SK-N-MC (cell line): ENCODE measurements around the gene LIF.

Source experiments
- DNase-seq: peaks from one replicate; pipeline ENCODE4 v3.0.0-alpha.2; 2011; ENCODE audit warnings: low read depth, low spot score
- H3K27ac ChIP-seq: fragments of 200-600 bp; sonication (generic); 2 replicates; pipeline ENCODE4 v1.5.1; 2016; ENCODE audit warnings: mixed run types
- H3K36me3 ChIP-seq: fragments of 200-600 bp; sonication (generic); 2 replicates; pipeline ENCODE4 v1.6.1; 2017; ENCODE audit warnings: antibody characterized with exemption, low read length, mixed read lengths; ENCODE audit not compliant: insufficient read depth
- H3K4me3 ChIP-seq: fragments of 200-600 bp; sonication (generic); 2 replicates; pipeline ENCODE4 v1.5.1; 2016
- H3K9ac ChIP-seq: fragments of 200-600 bp; sonication (generic); 2 replicates; pipeline ENCODE4 v1.8.0; 2017; ENCODE audit warnings: mixed run types, mixed read lengths; ENCODE audit not compliant: insufficient read length
- H3K9me3 ChIP-seq: fragments of 200-600 bp; sonication (generic); 2 replicates; pipeline ENCODE4 v1.6.1; 2017; ENCODE audit warnings: low read depth, mild to moderate bottlenecking, antibody characterized with exemption, low read length, moderate library complexity, mixed read lengths
- EZH2 ChIP-seq: fragments of 200-600 bp; sonication (generic); IDR thresholded peaks from one replicate; pipeline ENCODE4 v1.6.1; 2017; ENCODE audit warnings: antibody characterized with exemption
- FOXP2 ChIP-seq: optimal IDR thresholded peaks from 2 replicates; pipeline ENCODE3; 2011; ENCODE audit warnings: mild to moderate bottlenecking, moderate library complexity; ENCODE audit not compliant: insufficient read depth; ENCODE audit errors: extremely low read length, control extremely low read depth
- POLR2AphosphoS5 ChIP-seq: IDR thresholded peaks from 2 replicates; pipeline ENCODE4 v1.6.1; 2012; ENCODE audit warnings: mild to moderate bottlenecking, low read depth, low read length, borderline replicate concordance

Gene LIF

GRCh38 chr22:30285846-30286200 is 39.3 kb upstream of the LIF start:
- DNase-seq: no peak
- TF ChIP-seq EZH2 (no peak), FOXP2 (no peak), POLR2AphosphoS5 (no peak)
- H3K9me3 ChIP-seq: no peaks in the 10 kb centered on the region
- H3K27ac ChIP-seq: no peak overlapping the region
- H3K9ac ChIP-seq: no peak overlapping the region
- H3K4me3 ChIP-seq: no peak overlapping the region
- no peaks in the 10 kb centered on the region for H3K36me3 ChIP-seq

GRCh38 chr22:30285176-30285845 is 38.8 kb upstream of the LIF start:
- H3K4me3 ChIP-seq: no peak overlapping the region
- no peaks in the 10 kb centered on the region for H3K36me3 ChIP-seq
- H3K9me3 ChIP-seq: no peaks in the 10 kb centered on the region
- TF ChIP-seq EZH2 (no peak), FOXP2 (no peak)
- no peak overlapping the region for H3K27ac ChIP-seq
- H3K9ac ChIP-seq: no peak overlapping the region
- DNase-seq: no peak

- no peak overlapping the region for H3K9ac ChIP-seq
- no peak for DNase-seq
- no peak overlapping the region for H3K27ac ChIP-seq
- no peaks in the 10 kb centered on the region for H3K9me3 ChIP-seq
- TF ChIP-seq EZH2 (no peak), FOXP2 (no peak), POLR2AphosphoS5 (no peak)
- no peaks in the 10 kb centered on the region for H3K36me3 ChIP-seq
- no peak overlapping the region for H3K4me3 ChIP-seq
Observed at GRCh38 chr22:30284666-30285065, 38.1 kb upstream of the LIF start.

- no peaks in the 10 kb centered on the region for H3K9me3 ChIP-seq
- H3K36me3 ChIP-seq: no peaks in the 10 kb centered on the region
- no peak overlapping the region for H3K4me3 ChIP-seq
- TF ChIP-seq POLR2AphosphoS5 (no peak), FOXP2 (no peak), EZH2 (no peak)
- no peak overlapping the region for H3K27ac ChIP-seq
- no peak overlapping the region for H3K9ac ChIP-seq
- no peak for DNase-seq
Observed at GRCh38 chr22:30284172-30284571, 37.6 kb upstream of the LIF start.

GRCh38 chr22:30283342-30283741 is 36.8 kb upstream of the LIF start:
- Histone ChIP-seq H3K9ac (no peak overlapping the region), H3K4me3 (no peak overlapping the region), H3K27ac (no peak overlapping the region), H3K36me3 (no peaks in the 10 kb centered on the region), H3K9me3 (no peaks in the 10 kb centered on the region)
- no peak for TF ChIP-seq POLR2AphosphoS5
- no peak for TF ChIP-seq FOXP2
- TF ChIP-seq EZH2: no peak
- DNase-seq: no peak

GRCh38 chr22:30282616-30283046 is 36.1 kb upstream of the LIF start:
- Histone ChIP-seq H3K4me3 (no peak overlapping the region), H3K27ac (no peak overlapping the region), H3K9ac (no peak overlapping the region), H3K9me3 (no peaks in the 10 kb centered on the region), H3K36me3 (no peaks in the 10 kb centered on the region)
- TF ChIP-seq FOXP2 (no peak), POLR2AphosphoS5 (no peak), EZH2 (no peak)
- DNase-seq: no peak

- no peak for DNase-seq
Observed at GRCh38 chr22:30280505-30280904, 33.9 kb upstream of the LIF start.

GRCh38 chr22:30279932-30280331 is 33.4 kb upstream of the LIF start:
- Histone ChIP-seq H3K27ac (no peak overlapping the region), H3K4me3 (no peak overlapping the region), H3K9me3 (no peaks in the 10 kb centered on the region), H3K36me3 (no peaks in the 10 kb centered on the region), H3K9ac (no peak overlapping the region)
- TF ChIP-seq POLR2AphosphoS5: no peak
- no peak for TF ChIP-seq FOXP2
- TF ChIP-seq EZH2: no peak
- no peak for DNase-seq

More at GRCh38 chr22:30280505-30280904, 33.9 kb upstream of the LIF start:
- Histone ChIP-seq H3K4me3 (no peak overlapping the region), H3K27ac (no peak overlapping the region), H3K36me3 (no peaks in the 10 kb centered on the region), H3K9me3 (no peaks in the 10 kb centered on the region), H3K9ac (no peak overlapping the region)
- TF ChIP-seq POLR2AphosphoS5 (no peak), EZH2 (no peak), FOXP2 (no peak)

- DNase-seq: no peak
- Histone ChIP-seq H3K36me3 (no peaks in the 10 kb centered on the region), H3K9me3 (no peaks in the 10 kb centered on the region), H3K4me3 (no peak overlapping the region), H3K9ac (no peak overlapping the region), H3K27ac (no peak overlapping the region)
- TF ChIP-seq EZH2 (no peak), FOXP2 (no peak), POLR2AphosphoS5 (no peak)
Observed at GRCh38 chr22:30279046-30279788, 32.7 kb upstream of the LIF start.
